ENCODE data around the gene HSP90AA1. TPM values are rescaled to one million over a fixed set of nuclear protein-coding genes. Genes with fewer than 3 reads are reported as not detected.

The HSP90AA1 gene
- total RNA-seq, 2 donors from 2014 or later, result 423 to 540 TPM

GRCh38 chr14:102125546-102125945, 38.7 kb upstream of the HSP90AA1 start:
- no peak for DNase-seq (ENCODE audit: low spot score)
- no peaks in the 10 kb centered on the region for H3K9me3 ChIP-seq
- 38% methylated on average over 5 of the region's 5 CpGs for WGBS
- H3K27me3 ChIP-seq (replicated peaks; ENCODE audit: insufficient read depth), result no peaks in the 10 kb centered on the region
- H3K4me1 ChIP-seq (replicated peaks), result no peaks in the 10 kb centered on the region
- H3K27ac ChIP-seq, result no peak overlapping the region
- no peak overlapping the region for H3K4me3 ChIP-seq
- intact Hi-C loops (cut with DNase I), result no loop called here
- TF ChIP-seq CTCF (IDR thresholded peaks at IDR 0.05) (no peak), POLR2AphosphoS5 (IDR thresholded peaks at IDR 0.05) (no peak), POLR2A (IDR thresholded peaks at IDR 0.05) (no peak)
- H3K36me3 ChIP-seq, result no peaks in the 10 kb centered on the region

GRCh38 chr14:102124419-102124818, 37.6 kb upstream of the HSP90AA1 start:
- TF ChIP-seq POLR2AphosphoS5 (IDR thresholded peaks at IDR 0.05) (no peak), POLR2A (IDR thresholded peaks at IDR 0.05) (no peak), CTCF (IDR thresholded peaks at IDR 0.05) (no peak)
- Histone ChIP-seq H3K4me1 (replicated peaks) (no peaks in the 10 kb centered on the region), H3K9me3 (no peaks in the 10 kb centered on the region), H3K4me3 (no peak overlapping the region), H3K36me3 (no peaks in the 10 kb centered on the region), H3K27me3 (replicated peaks; ENCODE audit: insufficient read depth) (no peaks in the 10 kb centered on the region), H3K27ac (no peak overlapping the region)
- intact Hi-C loops (cut with DNase I), result no loop called here
- DNase-seq (ENCODE audit: low spot score), result no peak

- Histone ChIP-seq H3K4me1 (replicated peaks) (no peaks in the 10 kb centered on the region), H3K36me3 (no peaks in the 10 kb centered on the region), H3K4me3 (no peak overlapping the region), H3K27ac (no peak overlapping the region), H3K27me3 (replicated peaks; ENCODE audit: insufficient read depth) (no peaks in the 10 kb centered on the region), H3K9me3 (no peaks in the 10 kb centered on the region)
- DNase-seq (ENCODE audit: low spot score), result no peak
- WGBS, result 97% methylated on average over 1 of the region's 1 CpG
- intact Hi-C loops (cut with DNase I), result no loop called here
- no peak for TF ChIP-seq CTCF (IDR thresholded peaks at IDR 0.05)
- TF ChIP-seq POLR2AphosphoS5 (IDR thresholded peaks at IDR 0.05), result no peak
- TF ChIP-seq POLR2A (IDR thresholded peaks at IDR 0.05), result no peak
These were observed 34.7 kb upstream of the HSP90AA1 start for GRCh38 chr14:102121567-102121966.

GRCh38 chr14:102120888-102121287, 34.0 kb upstream of the HSP90AA1 start:
- Histone ChIP-seq H3K4me3 (no peak overlapping the region), H3K36me3 (no peaks in the 10 kb centered on the region), H3K27me3 (replicated peaks; ENCODE audit: insufficient read depth) (no peaks in the 10 kb centered on the region), H3K27ac (no peak overlapping the region), H3K9me3 (no peaks in the 10 kb centered on the region), H3K4me1 (replicated peaks) (no peaks in the 10 kb centered on the region)
- intact Hi-C loops (cut with DNase I), result no loop called here
- DNase-seq (ENCODE audit: low spot score), result no peak
- WGBS, result 87% methylated on average over 1 of the region's 1 CpG
- TF ChIP-seq POLR2A (IDR thresholded peaks at IDR 0.05) (no peak), POLR2AphosphoS5 (IDR thresholded peaks at IDR 0.05) (no peak), CTCF (IDR thresholded peaks at IDR 0.05) (no peak)

DNA sequence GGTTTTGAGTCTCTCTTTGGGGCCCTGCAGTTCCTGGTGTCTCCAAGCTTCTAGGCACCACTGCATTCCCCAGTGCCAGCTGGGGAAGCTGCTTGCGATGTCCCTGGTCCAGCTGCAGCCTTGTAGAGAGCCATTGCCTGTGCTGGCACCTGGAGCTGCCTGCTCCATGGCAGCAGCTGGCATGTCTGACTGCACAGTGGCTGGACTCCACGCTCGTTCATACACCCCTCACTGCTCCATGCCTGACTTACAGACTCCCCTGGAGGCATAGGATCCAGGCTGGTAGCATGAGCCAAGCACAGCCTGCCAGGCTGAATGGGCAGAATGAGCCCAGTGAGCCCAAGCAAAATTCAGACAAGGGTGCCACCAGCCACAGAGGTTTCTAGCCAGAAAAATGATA, 31.0 kb upstream of the HSP90AA1 start:
- TF ChIP-seq CTCF (IDR thresholded peaks at IDR 0.05) (no peak), POLR2AphosphoS5 (IDR thresholded peaks at IDR 0.05) (no peak), POLR2A (IDR thresholded peaks at IDR 0.05) (no peak)
- no peak for DNase-seq (ENCODE audit: low spot score)
- no peak overlapping the region for H3K27ac ChIP-seq
- no peaks in the 10 kb centered on the region for H3K27me3 ChIP-seq (replicated peaks; ENCODE audit: insufficient read depth)
- H3K4me1 ChIP-seq (replicated peaks), result no peaks in the 10 kb centered on the region
- 85% methylated on average over 3 of the region's 3 CpGs for WGBS
- H3K9me3 ChIP-seq, result no peaks in the 10 kb centered on the region
- intact Hi-C loops (cut with DNase I), result no loop called here
- H3K4me3 ChIP-seq, result no peak overlapping the region
- no peaks in the 10 kb centered on the region for H3K36me3 ChIP-seq
